K562 (cell line): ENCODE results near the gene ARMC7. TPM values are rescaled to one million over a fixed set of nuclear protein-coding genes. Genes with fewer than 3 reads are reported as not detected.

Experiments used
- BCOR ChIP-seq: fragments of 450-650 bp; IDR thresholded peaks from 2 replicates; pipeline ENCODE4 v1.6.1; 2016
- CBFA2T2 ChIP-seq: fragments of 450-650 bp; conservative IDR thresholded peaks from 2 replicates; pipeline ENCODE4 v1.6.1; 2017; ENCODE audit warnings: mild to moderate bottlenecking
- CBX3 ChIP-seq, 2 experiments: IDR thresholded peaks; 1 replicate in 1 of 2; 2 replicates in 1 of 2; pipeline ENCODE4 v1.6.1; 2012; ENCODE audit warnings: inconsistent platforms in 2 of 2, low read length in 2 of 2, borderline replicate concordance in 1 of 2, control low read depth in 1 of 2
- DLX4 ChIP-seq: fragments of 250-450 bp; sonication (Bioruptor Pico); IDR thresholded peaks from 2 replicates; pipeline ENCODE4 v1.6.1; 2021; ENCODE audit warnings: mild to moderate bottlenecking
- FOXP4 ChIP-seq: sonication (generic); formaldehyde crosslinking; IDR thresholded peaks from 2 replicates; pipeline ENCODE4 v1.8.0; 2022; ENCODE audit warnings: mild to moderate bottlenecking, missing genetic modification reagents, borderline replicate concordance
- HDAC6 ChIP-seq: IDR thresholded peaks from 2 replicates; pipeline ENCODE4 v1.6.1; 2012; ENCODE audit warnings: low read depth, mild to moderate bottlenecking, control low read depth, inconsistent platforms, low read length, moderate library complexity
- KHSRP ChIP-seq: fragments of 450-650 bp; IDR thresholded peaks from 2 replicates; pipeline ENCODE4 v1.6.1; 2017
- LEF1 ChIP-seq: fragments of 450-650 bp; IDR thresholded peaks from 2 replicates; pipeline ENCODE4 v1.6.1; 2016; ENCODE audit warnings: mild to moderate bottlenecking
- MXD1 ChIP-seq: fragments of 250-450 bp; sonication (Bioruptor Pico); IDR thresholded peaks from 2 replicates; pipeline ENCODE4 v1.8.0; 2021; ENCODE audit warnings: borderline replicate concordance, mild to moderate bottlenecking, moderate library complexity; ENCODE audit not compliant: poor library complexity, severe bottlenecking
- NR2C2 ChIP-seq, 2 experiments: fragments of 200-800 bp in 1 of 2; sonication (Bioruptor generic) in 1 of 2; sonication (generic) in 1 of 2; formaldehyde crosslinking in 1 of 2; IDR thresholded peaks; 2 replicates each; pipeline versions ENCODE4 v1.6.1 to v1.8.0; 2016 to 2022; ENCODE audit warnings: mild to moderate bottlenecking in 1 of 2, missing compliant biosample characterization in 1 of 2, missing genetic modification characterization in 1 of 2, missing genetic modification reagents in 1 of 2
- NUFIP1 ChIP-seq: fragments of 450-650 bp; IDR thresholded peaks from 2 replicates; pipeline ENCODE4 v1.6.1; 2018; ENCODE audit not compliant: partially characterized antibody
- PHF8 ChIP-seq: fragments of 200-600 bp; sonication (generic); IDR thresholded peaks from 2 replicates; pipeline ENCODE4 v1.6.1; 2012; ENCODE audit warnings: mixed run types, mild to moderate bottlenecking, inconsistent platforms, low read length, moderate library complexity, borderline replicate concordance
- RAD21 ChIP-seq, 2 experiments: fragments of 250-450 bp in 1 of 2; fragments of 450-650 bp in 1 of 2; sonication (Bioruptor Pico) in 1 of 2; formaldehyde crosslinking in 1 of 2; IDR thresholded peaks in 1 of 2; conservative IDR thresholded peaks in 1 of 2; 2 replicates each; pipeline versions ENCODE4 v1.4.0 to v1.8.0; 2020 to 2022; ENCODE audit warnings: mild to moderate bottlenecking in 2 of 2, moderate library complexity in 1 of 2
- SRSF1 ChIP-seq: fragments of 200-400 bp; formaldehyde crosslinking; IDR thresholded peaks from 2 replicates; pipeline ENCODE4 v1.6.1; 2017; ENCODE audit warnings: mild to moderate bottlenecking, low read depth, low read length, moderate library complexity
- THRB ChIP-seq: fragments of 450-650 bp; formaldehyde crosslinking; conservative IDR thresholded peaks from 2 replicates; pipeline ENCODE4 v1.4.0; 2022; ENCODE audit warnings: mild to moderate bottlenecking, missing genetic modification characterization
- ZBTB49 ChIP-seq: sonication (generic); formaldehyde crosslinking; IDR thresholded peaks from 2 replicates; pipeline ENCODE4 v1.8.0; 2022; ENCODE audit warnings: missing genetic modification reagents, mild to moderate bottlenecking, borderline replicate concordance
- ZEB2 ChIP-seq: fragments of 450-650 bp; IDR thresholded peaks from 2 replicates; pipeline ENCODE4 v1.6.1; 2016
- ZKSCAN8 ChIP-seq: fragments of 200-800 bp; sonication (Bioruptor generic); IDR thresholded peaks from 2 replicates; pipeline ENCODE4 v1.6.1; 2016; ENCODE audit warnings: missing genetic modification characterization, missing compliant biosample characterization
- ZNF41 ChIP-seq: fragments of 250-450 bp; sonication (Bioruptor Pico); conservative IDR thresholded peaks from 2 replicates; pipeline ENCODE4 v1.4.0; 2020; ENCODE audit warnings: mild to moderate bottlenecking
- ZNF695 ChIP-seq: fragments of 450-650 bp; formaldehyde crosslinking; IDR thresholded peaks from 2 replicates; pipeline ENCODE4 v1.4.0; 2020; ENCODE audit warnings: mild to moderate bottlenecking, moderate library complexity
- polyA plus RNA-seq, 8 experiments: library from polyadenylated mRNA; depleted of rRNA in 4 of 8; stranded (reverse) in 5 of 8; unstranded in 3 of 8; fragments of >200 nt; fragmentation: Nextera tagmentation in 2 of 8; fragmentation: Illumina TruSeq in 1 of 8; extraction: Ambion mirVana in 2 of 8; extraction: Trizol in 1 of 8; gene quantifications; 2 replicates each; pipeline versions ENCODE4 v1.2.1 to v1.2.3, GENCODE V29; 2011 to 2014; ENCODE audit warnings: inconsistent platforms in 1 of 8, missing spikeins in 1 of 8
- total RNA-seq, 7 experiments: library from RNA; depleted of rRNA in 6 of 7; stranded (reverse); fragments of >200 nt in 6 of 7; fragmentation: Illumina TruSeq in 2 of 7; extraction: Trizol in 2 of 7; gene quantifications; 2 replicates each; pipeline versions ENCODE4 v1.2.1 to v1.2.3, GENCODE V29; 2011 to 2021; ENCODE audit warnings: low replicate concordance in 1 of 7

ARMC7 gene
- total and polyA plus RNA-seq, 9 of the 15 experiments (the other 6 are each of a cell fraction or from before 2014, with no cell fraction given): 1.4 to 15.2 (median 5.9) TPM

- peak in 1 of 2 experiments; percentile 66; a peak in 1 of 3 replicates for TF ChIP-seq CBX3 (IDR thresholded peaks at IDR 0.05; ENCODE audit: borderline replicate concordance in 1 of 2, low read length in 2 of 2)
- peak; percentile 18; the same call in 1 of the 2 replicates for TF ChIP-seq LEF1
- no peak for TF ChIP-seq MXD1 (CRISPR knock-in tag)
- TF ChIP-seq ZNF695 (CRISPR knock-in tag): no peak
- peak in 1 of 2 experiments; percentile 16; a peak in 1 of 4 replicates for TF ChIP-seq RAD21 (CRISPR knock-in tag; conservative IDR thresholded peaks at IDR 0.05 in 1 of 2, IDR thresholded peaks at IDR 0.05 in 1 of 2)
- no peak for TF ChIP-seq ZBTB49 (CRISPR knock-in tag)
- TF ChIP-seq ZNF41 (CRISPR knock-in tag): peak; percentile 8; the same call in 1 of the 2 replicates
- no peak for TF ChIP-seq SRSF1
- no peak for TF ChIP-seq KHSRP
- peak; percentile 83 for TF ChIP-seq CBFA2T2
- TF ChIP-seq FOXP4 (CRISPR knock-in tag): no peak
- TF ChIP-seq DLX4 (CRISPR knock-in tag): no peak
- TF ChIP-seq PHF8: peak; percentile 47; the same call in 1 of the 2 replicates
- no peak for TF ChIP-seq BCOR
- no peak for TF ChIP-seq ZKSCAN8
- TF ChIP-seq HDAC6: no peak
- peak; percentile 83; the same call in 1 of the 2 replicates for TF ChIP-seq ZEB2
- 0 out of 2 replicates have a peak, but pooled peaks have one; percentile 53 for TF ChIP-seq THRB (CRISPR knock-in tag)
- no peak for TF ChIP-seq NR2C2 (CRISPR knock-in tag; IDR thresholded peaks at IDR 0.05)
- peak; percentile 45; the same call in 1 of the 2 replicates for TF ChIP-seq NR2C2 (tag; IDR thresholded peaks at IDR 0.05)
- peak; percentile 57 for TF ChIP-seq NUFIP1
These were observed 14.5 kb downstream of the ARMC7 start (continued) for GRCh38 chr17:75124041-75124818.
